DMS79 treated with DMSO at 0.1 percent for 48 hours (cell line): ENCODE data around the gene PHETA1.

ENCODE experiments used
- DNase-seq: peaks from one replicate; lab custom pipeline; 2025; lab: John Stamatoyannopoulos, UW

PHETA1 gene

DNA sequence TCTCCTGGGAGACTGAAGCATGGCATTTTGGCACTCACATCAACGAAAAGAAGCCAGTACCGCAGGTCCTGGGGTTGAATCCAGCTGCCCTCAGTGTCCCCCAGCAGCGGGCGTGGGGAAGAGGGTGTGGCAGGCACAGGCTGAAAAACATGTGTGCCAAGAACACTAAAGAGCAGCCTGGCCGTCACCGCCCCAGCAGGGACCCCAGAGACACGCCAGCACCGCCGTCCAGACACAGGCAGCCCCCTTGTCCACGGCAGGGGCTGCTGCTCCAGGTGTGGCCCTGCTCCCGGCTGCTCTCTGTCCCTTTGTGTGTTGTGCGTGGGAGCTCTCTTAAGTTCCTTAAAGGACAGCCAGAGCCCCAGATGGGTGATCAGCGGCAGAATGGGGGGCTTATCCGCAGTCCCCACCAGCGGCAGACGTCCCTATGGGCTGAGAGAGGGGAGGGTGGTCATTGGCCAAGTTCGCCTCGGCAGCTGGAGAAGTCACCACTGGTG, 556 bp downstream of the PHETA1 start:
- no peak for DNase-seq

DNA sequence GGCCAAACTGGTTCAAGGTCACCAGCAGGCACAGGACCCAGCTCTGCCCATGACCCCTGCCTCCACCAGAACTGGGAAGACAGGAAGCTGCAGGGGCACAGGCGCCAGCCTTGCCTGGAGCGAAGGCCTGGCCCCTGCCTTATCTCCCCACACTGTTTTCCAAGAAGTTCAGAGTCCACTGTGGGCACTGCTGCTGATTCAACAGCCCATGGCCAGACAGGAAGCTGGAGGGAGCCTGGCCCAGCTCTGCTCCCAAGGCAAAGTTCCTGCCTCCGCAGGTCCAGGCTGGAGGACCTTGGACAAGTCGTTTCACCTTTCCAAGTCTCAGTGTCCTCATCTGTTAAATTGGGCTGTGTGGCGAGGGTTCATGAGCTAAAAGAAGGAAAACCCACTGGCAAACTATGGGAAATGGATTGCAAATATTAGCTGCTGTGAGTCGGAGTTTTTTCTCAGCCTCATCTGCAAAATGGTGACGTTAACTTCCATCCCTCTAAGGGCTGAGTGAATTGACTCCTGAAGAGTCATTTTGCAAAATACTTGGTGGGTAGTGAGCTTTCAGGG, 1.2 kb downstream of the PHETA1 start:
- no peak for DNase-seq

- no peak for DNase-seq
Measured at GRCh38 chr12:111366583-111366982, 2.3 kb downstream of the PHETA1 start.

DNA sequence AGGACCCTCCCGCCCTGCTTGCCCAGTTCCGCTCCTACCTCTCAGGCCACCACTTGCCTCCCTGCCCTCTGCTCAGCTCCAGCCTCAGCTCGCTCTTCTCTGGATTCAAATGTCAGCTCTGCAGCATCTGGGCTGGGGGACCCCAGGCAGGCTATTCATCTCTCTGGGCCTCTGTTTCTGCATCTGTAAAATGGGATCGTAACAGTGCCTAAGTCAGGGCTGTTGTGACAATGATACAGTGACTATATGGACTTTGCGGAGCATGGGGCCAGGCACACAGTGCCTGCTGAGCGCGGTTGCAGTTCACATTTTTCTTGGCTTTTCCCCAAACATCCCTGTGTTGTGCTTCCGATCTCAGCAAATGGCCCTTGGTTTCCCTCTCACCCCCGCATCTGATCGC, 2.8 kb downstream of the PHETA1 start:
- no peak for DNase-seq

- DNase-seq, result no peak
Measured at GRCh38 chr12:111363578-111363977, 5.3 kb downstream of the PHETA1 start.

DNA sequence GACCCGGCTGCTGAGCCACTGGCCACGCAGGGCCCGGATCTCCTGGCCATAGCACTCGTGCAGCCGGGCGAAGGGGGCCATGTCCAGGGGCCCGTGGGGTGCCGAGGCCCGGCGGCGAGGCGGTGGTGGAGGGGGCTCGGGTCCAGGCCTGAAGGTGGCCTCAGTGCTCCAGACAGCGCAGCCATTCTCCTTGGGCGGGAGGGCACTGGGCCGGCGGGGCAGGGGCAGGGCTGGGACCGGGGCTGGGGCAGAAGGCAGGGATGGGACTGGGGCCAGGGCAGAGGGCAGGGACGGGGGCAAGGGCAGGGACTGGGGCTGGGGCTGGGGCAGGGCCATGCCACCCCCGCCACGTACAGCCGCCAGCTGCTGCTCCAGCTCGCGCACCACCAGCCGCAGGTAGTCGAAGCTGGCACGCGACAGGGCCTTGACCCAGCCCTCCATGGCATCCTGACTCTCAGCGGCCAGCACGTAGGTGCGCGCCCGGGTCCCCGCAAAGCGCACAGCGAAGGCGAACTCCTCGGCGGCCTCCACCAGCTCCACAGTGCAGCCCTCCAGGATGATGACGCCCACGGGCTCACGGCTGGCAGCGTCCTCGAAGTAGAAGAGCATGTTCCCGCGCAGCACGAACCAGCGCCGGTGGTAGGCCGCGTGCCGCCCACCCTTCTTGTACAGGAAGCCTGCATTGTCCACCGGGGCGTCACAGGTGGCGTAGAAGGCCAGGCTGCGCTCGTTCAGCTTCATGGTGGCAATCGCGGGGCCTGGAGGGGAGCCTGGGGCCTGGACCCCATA, 6.0 kb downstream of the PHETA1 start:
- no peak for DNase-seq

DNA sequence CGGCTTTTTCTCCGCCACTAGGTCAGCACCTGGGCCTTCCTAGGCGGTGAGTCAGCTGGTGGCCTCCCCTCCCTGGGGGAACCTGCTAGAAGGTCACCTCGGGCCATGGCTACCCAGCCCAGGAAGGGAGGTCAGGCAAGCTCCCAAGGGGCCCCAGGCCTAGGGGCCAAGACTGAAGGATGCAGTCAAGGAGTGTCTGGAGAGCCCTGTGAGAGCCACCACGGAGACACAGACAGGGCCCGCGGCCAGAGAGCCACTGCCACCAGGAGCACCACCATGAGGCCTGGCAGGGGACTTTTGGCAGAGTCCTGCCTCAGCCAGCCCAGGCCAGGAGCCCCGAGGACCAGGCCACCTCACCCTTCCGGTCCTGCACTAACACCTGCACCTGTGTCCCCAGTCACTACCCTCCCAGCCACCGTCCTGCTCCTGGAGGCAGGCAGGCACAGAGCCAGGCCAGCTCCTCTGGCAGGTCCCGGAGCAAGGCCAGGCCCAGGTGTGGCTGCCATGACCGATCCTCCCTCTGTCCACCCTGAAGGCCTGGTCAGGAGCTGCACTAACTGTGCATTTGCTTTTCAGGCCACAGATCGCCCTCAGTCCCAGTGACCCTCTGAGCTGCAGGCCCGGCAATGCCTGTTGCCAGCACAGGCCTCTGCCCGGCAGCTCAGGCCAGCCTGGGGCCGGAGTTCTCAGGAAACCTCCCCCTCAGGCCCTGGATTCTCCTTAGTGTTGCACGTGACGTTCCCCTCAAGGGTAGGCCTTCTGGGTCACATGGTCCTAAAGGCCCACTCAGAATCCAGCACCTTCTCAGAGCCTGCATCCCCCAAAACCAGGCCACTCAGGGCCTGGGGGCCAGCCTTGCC, 6.9 kb downstream of the PHETA1 start:
- no peak for DNase-seq

GRCh38 chr12:111361073-111361716, 7.7 kb downstream of the PHETA1 start:
- DNase-seq, result no peak

DNA sequence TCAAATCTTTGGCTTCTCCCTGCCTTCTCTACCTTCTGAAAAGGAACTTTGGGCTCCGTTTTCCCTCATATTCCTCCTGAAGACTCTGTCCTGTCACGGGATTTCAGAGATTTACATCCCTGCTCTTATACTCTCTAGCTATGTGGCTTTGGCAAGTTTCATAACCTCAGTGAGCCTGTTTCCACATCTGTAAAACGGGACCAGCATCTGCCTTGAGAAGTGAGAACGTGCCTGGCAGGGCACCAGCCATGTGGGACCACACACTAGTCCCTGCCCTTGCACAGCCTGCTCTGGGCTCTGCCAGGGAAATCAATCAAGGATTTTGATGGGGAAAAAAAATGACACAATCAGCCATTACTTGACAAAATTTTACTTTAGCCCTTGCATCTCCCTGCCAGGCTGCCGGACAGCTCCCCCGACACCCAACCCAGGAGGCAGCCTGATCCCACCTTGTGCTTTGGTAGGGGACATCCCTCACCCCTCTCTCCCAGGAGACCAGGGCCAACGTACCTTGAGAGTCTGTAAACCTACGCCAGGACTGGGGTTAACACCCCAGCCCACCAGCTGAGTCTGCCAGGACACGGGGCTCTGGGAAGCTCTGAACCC, 8.5 kb downstream of the PHETA1 start:
- DNase-seq, result no peak

DNA sequence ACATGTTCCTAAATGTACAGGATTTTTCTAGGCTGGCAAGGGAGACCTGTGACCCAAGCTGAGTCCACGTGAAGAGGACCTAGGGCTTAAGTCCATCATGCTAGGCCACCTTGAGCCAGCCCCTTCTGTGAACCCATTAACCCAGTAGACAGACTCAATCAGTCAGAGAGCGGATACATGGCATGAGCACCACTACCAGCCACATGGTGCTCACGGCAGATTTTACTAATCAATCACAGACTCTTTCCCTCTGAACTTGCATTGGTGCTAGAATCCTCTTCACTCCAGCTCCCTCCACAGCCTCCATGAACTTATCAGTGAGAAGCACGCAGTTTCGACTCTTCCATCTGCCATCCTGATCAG, 9.0 kb downstream of the PHETA1 start:
- no peak for DNase-seq

- no peak for DNase-seq
Measured at GRCh38 chr12:111359231-111359913, 9.5 kb downstream of the PHETA1 start.

- DNase-seq, result no peak
Measured at GRCh38 chr12:111355201-111355925, 13.5 kb downstream of the PHETA1 start.

DNA sequence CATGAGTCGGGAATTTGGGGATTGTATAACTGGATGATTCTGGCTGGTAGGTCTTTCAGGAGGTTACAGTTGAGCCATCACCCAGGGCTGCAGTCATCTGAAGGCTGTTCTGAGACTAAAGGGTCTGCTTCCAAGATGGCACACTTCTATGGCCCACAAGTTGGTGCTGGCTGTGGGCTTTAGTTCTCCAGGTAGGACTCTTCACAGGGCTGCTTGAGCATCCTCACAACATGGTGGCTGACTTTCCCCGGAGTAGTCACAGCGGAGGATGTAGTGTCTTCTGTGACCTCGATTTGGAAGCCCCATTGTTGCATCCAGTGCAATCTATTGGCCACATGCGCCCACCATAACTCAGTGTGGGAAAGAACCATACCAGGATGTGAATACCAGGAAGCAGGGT, 14.4 kb downstream of the PHETA1 start:
- no peak for DNase-seq

DNA sequence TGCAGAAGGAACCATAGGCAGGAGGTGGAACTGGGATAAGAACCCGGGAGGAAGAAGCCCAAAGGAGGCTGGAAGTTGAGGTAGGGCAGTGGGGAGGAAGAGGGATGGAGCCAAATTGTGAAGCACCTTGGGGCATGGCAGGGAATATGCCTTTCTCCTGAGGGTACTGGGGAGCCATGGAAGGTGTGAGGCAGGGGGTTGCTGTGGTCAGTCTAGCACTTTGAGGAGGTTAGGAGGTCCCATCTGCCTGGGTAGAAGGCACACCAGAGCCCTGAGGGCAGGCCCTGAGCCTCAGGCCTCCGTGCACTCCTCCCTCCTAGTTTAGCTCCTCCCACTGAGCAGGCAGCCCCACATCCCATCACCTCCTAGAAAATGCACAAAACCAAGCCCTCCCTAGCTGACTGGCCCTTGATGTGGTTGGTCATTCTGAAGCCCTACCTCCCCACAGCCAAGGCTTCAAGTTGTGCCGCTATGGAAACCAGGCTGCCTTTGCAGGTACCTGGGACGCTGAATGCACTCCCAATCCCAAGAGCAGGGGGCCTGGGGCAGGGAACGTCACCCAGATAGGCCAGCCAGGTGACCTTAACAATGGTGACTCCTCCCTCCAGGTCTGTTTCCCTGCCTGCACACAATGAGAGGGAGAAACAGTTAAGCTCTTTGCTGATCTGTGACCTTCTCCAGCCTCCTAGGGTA, 15.1 kb downstream of the PHETA1 start:
- no peak for DNase-seq

GRCh38 chr12:111353026-111353425, 15.9 kb downstream of the PHETA1 start:
- no peak for DNase-seq

DNA sequence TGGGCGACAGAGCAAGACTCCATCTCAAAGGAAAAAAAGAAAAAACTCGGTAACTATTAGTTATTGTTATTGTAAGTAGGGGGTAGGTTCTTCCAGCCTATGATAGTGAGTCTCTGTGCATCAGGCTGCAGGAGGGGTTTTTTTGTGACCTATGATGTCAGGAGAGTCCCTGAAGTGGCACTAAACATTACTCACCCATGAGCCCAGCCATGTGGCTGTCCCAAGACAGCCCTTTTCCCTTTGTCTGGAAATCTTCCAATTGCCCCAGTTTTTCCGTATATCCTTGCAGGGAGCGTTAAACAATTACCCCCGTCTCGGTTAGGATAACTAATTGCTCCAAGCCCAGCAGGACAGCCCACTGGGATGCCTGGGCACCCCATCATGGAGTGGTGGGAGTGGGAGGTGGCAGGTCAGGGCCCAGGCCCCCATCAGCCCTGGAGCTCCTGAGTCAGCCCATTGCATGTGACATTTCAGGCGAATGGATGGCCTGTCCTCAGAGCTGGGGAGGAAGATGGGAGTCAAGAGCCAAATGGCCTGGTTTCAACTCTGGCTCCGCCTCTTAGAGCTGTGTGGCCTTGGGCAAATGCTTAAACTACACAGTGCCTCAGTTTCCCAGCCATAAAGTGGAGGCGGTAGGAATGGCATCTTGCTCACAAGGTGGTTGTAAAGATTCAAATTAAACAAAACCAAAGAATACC, 16.4 kb downstream of the PHETA1 start:
- no peak for DNase-seq

DNA sequence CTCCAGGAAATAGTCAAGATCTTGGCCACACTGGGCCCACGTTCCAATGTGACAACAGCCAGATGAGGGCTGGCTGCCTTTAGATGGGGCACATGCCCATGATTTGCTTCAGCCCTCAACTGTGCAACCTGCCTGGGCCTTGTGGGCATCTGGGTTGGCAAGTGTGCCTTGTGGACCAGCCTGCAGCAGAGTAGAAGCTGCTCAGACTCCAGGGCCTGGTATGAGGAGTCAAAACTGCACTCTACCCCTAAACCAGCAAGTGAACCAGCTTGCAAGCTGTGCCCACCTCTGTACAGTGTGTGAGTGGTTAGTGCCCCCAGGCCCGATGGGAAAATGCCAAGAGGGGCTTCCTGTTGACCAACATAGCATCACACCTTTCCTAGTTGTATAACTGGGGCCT, 17.9 kb downstream of the PHETA1 start:
- DNase-seq, result no peak

- DNase-seq, result no peak
Measured at GRCh38 chr12:111349748-111350520, 19.0 kb downstream of the PHETA1 start.
